GM21619 (cell line): ENCODE results near the gene MRGPRE.

Experiments
- ATAC-seq: cut with Tn5 transposase; IDR thresholded peaks from one replicate; pipeline ENCODE4 v1.9.1; 2021; ENCODE audit not compliant: unreplicated experiment

The MRGPRE gene

GRCh38 chr11:3197878-3198528 lies 34.2 kb downstream of the MRGPRE start:
- no peak for ATAC-seq

DNA sequence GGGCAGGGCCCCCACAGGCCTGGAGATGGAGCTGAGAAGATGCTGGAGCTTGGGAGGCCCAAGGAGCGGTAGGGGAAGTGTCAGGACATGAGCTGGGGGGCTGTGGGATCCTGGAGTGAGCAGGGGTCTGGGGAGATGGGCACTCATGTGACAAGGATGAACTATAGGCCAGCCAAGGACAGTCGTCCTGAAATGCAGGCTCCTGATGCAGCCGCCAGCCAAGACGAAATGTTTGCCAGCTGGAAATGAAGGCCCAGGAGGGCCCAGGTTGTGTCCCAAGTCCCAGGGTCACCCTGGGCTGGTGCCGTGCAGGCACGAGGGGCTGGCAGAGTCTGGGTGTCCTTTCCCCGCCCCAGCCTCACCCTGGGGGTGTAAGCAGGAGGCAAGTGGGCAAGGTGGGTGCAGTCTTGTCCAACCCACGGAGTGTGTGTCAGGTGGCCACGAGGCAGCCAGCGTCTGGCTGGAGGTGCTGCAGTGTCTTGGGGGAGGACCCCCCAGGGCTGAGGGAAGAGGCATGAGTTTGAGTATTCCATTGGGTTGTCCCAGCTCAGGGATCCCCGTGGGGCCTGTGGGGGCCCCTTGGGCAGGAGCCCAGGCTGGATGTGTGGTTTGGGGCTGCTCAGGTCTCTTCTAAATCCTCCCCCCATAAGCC lies 35.0 kb downstream of the MRGPRE start:
- ATAC-seq, result no peak

DNA sequence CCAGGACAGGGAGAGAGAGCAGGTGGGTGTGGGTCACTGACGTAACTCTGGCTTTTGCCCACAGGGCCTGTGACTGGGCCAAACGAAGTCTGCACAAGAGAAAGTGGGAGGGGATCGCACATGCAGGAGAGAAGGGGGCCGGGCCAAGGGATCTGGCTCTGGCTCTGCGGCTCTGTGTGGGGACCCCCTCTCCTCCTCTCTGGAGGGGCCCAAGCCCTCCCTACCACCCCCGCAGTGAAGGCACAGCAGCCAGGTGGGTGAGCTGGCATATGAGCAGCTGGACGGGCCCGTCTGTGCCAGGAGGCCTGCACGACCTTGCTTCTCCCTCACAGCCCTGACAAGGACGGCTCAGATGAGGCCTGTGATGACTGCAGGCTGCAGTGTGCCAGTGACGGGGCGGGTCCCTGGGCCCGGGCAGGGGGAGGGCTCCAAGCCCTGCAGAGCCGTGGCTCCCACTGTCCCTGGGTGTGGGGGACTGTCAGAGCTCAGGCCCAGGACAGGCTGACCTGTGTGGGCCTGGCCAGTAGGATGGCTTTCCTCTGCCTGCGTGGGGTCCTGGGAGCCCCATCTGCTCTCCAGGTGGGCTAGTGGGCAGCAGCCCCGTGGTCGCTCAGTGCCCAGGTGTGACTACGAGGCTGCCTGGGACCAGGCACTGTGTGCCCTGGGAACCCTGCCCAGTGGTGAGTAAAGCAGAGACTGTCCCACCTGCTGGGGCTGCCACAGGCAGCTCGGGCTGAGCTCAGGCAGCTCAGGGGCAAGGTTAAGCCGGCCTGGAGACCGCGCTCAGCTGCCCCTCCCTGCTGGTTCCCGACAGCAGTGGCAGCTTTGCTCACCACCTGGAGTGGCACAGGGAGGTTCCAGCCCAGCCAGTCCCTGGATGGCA lies 35.8 kb downstream of the MRGPRE start:
- no peak for ATAC-seq

- ATAC-seq, result no peak
These were observed 36.7 kb downstream of the MRGPRE start for GRCh38 chr11:3195251-3196160.

- ATAC-seq, result no peak
These were observed 38.0 kb downstream of the MRGPRE start for GRCh38 chr11:3194016-3194816.

GRCh38 chr11:3193373-3194015 lies 38.7 kb downstream of the MRGPRE start:
- no peak for ATAC-seq

- ATAC-seq, result no peak
These were observed 39.5 kb downstream of the MRGPRE start for GRCh38 chr11:3192511-3193372.

DNA sequence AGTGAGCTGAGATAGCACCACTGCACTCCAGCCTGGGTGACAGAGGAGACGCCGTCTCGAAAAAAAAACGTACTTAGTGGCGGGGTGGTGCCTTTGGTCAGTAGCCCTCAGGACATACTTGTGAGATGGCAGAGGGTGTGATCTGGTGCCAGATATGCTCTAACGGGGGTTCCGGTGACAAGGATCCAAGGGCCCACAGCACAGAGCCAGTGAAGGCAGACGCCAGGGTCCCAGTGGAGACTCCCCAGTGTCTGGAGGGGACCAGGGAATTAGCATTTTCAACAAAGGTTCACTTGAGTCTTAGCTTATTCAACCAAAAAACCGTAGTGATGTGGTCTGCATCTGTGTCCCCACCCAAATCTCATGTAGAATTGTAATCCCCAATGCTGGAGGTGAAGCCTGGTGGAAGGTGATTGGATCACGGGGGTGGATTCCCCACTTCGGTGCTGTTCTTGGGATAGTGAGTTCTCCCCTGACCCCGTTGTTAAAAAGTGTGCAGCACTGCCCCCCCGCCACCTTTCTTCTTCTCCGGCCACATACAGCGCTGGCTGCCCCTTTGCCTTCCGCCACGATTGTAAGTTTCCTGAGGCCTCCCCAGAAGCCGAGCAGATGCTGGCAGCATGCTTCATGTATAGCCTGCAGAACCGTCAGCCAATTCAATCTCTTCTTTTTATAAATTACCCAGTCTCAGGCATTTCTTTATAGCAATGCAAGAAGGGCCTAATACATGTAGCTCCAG lies 40.5 kb downstream of the MRGPRE start:
- ATAC-seq, result no peak

DNA sequence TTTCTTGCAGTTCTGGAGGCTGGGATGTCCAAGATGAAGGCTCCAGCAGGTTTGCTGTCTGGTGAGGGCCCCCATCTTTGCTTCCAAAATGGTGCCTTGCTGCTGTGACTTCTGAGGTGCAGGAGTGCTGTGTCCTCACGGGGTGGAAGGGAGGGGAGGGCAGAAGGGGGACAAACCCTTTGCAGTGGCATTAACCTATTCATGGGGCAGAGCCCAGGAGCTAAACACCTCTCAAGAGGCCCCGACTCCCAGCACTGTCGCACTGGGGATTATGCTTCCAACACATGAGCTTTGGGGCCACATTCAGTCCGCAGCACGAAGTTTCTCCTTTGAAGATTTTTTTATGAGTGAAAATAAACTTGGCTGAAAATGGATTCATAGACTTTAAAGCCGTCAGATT lies 41.6 kb downstream of the MRGPRE start:
- no peak for ATAC-seq

- ATAC-seq, result no peak
These were observed 42.2 kb downstream of the MRGPRE start for GRCh38 chr11:3189886-3190583.

GRCh38 chr11:3189196-3189843 lies 42.9 kb downstream of the MRGPRE start:
- no peak for ATAC-seq

- ATAC-seq, result no peak
These were observed 43.6 kb downstream of the MRGPRE start for GRCh38 chr11:3188496-3189195.

DNA sequence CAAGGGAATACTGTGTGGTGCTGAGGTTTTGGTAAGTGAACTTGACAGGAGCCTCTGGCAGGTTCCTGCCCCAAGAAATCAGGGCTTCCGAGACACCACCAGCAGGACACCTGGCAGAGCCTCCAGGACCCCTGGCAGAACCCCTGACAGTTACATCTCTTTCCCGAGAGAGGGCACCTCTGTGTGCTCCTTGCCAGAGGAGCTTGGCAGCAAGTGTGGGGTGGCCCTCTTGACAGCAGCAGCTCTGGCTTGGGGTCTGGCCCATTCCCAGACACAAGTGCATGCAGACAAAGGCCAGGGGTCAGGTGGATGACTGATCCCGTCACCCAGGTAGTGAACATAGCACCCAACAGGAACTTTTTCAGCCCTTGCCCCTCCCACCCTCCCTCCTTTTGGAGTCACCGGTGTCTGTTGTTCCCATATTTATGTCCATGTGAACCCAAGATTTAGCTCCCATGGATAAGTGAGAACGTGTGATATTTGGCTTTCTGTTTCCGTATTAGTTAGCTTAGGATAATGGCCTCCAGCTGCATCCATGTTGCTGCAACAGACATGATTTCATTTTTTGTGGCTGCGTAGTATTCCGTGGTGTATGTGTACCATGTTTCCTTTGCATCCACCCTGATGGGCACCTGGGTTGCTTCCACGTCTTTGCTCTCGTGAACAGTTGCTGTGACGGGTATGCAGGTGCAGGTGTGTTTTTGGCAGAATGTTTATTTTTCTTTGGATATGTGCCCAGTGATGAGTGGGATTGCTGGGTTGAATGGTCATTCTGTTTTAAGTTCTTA lies 45.9 kb downstream of the MRGPRE start:
- ATAC-seq, result no peak

DNA sequence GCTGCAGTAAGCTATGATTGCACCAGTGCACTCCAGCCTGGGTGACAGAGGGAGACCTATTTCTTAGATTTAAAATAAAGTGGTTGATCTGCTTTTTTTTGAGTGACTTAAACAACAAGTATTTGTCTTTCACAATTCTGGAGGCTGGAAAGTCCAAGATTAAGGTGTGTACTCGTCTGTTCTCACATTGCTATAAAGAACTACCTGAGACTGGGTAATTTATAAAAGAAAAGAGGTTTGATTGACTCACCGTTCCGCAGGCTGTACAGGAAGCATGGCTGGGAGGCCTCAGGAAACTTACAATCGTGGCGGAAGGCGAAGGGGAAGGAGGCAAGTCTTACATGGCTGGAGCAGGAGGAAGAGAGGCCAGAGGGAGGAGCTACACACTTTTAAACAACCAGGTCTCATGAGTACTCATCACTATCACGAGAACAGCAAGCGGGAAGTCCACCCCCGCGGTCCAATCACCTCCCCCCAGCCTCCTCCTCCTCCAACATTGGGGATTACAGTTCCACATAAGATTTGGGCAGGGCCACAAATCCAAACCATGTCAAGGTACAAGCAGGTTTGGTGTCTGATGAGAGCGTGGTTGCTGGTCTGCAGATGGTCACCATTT lies 47.4 kb downstream of the MRGPRE start:
- ATAC-seq, result no peak

- ATAC-seq, result no peak
These were observed 48.7 kb downstream of the MRGPRE start for GRCh38 chr11:3183523-3183922.
